Stimulated activated naive CD4-positive, alpha-beta T cell treated with Interleukin-2 at 50 U/mL for 16 hours (primary cell): Measurements from ENCODE around the gene HS3ST3B1.

Source experiments
- DNase-seq: peaks from one replicate; lab custom pipeline; 2025; lab: John Stamatoyannopoulos, UW

HS3ST3B1 gene

GRCh38 chr17:14321476-14321949 lies 20.6 kb downstream of the HS3ST3B1 start:
- no peak for DNase-seq

- DNase-seq = no peak
These were observed 21.3 kb downstream of the HS3ST3B1 start for GRCh38 chr17:14321980-14322776.

GRCh38 chr17:14323522-14323981 lies 22.7 kb downstream of the HS3ST3B1 start:
- no peak for DNase-seq

DNA sequence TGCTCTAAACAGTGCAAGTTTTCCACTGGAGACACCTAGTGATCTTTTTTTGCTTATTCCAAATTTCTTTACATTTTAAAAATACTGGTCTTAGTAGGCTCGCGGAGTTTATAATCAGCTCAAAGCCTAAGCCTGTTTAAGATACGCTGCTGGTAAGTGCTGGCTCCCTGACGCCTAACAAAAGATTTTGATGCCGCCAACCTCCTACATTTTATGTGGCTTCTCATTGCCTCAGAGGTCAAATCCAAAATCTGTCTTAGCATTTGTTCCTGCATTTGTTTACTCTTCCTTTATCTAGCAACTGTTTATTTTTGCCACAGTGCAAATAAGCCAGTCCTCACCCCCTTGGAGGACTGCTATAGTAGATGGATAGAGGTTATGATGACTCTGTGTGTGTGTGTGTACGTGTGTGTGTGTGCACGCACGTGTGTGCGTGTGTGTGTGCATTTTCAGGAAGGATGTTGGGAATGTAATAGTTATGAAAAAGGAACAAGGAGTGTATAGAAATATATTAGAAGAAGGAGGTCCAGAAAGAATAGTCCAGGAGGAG lies 24.8 kb downstream of the HS3ST3B1 start:
- DNase-seq = no peak

- no peak for DNase-seq
These were observed 29.1 kb downstream of the HS3ST3B1 start for GRCh38 chr17:14329900-14330491.

DNA sequence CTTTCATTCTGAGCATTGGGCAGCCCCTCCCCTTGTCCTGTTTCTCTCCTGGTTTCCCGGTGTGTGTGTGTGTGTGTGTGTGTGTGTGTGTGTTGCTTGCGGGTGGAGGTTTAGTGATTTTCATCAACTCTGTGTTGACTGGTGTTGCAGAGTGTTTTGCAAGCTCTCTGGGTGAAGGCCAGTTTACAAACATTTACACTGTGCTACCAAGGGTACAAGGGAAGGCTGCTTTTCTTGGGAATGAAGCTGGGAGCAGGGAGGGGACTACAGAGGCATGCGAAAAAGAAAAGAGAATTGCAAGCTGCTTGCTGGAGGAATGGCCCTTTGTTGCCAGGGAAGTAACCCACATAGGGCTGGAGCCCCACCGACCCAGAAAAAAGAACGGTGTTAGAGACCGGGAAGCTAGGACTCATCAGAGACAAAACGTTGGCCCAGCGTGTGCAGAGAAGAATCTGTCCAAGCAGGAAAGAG lies 29.6 kb downstream of the HS3ST3B1 start:
- no peak for DNase-seq

DNA sequence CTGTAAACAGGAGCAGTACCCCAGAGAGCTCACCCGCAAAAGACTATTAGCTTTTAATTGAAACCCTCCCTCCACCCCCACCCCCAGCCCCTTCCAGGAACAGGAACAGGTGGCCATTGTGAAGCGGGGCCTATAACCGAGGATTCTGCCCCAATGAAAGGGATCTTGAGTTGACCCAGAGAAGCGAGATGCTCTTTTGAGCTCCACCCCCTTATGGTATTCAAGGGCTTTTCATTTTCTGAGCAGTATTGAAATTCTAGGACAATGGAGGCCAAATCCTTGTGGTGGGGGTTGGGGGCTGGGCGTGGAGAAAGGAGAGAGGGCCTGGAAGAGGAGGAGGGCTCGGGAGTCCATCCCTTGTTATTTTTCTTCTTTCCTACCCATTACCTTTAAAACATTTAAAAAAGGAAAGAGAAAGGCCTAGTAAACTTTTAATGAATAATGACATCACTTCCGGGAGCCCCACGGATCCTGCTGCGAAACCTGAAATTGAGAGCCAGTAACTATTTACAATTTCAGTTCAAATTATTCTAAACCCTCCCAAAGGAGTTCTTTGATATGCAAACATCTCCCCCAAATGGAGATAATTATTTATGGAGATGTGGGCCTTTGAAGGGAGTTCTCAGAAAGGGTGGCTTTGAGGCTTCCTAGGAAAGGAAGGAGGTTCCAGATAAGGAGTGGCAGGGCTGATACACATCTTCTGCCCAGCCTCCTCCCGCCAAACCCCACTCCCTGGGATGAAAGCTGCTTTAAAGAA lies 30.5 kb downstream of the HS3ST3B1 start:
- DNase-seq = no peak

DNA sequence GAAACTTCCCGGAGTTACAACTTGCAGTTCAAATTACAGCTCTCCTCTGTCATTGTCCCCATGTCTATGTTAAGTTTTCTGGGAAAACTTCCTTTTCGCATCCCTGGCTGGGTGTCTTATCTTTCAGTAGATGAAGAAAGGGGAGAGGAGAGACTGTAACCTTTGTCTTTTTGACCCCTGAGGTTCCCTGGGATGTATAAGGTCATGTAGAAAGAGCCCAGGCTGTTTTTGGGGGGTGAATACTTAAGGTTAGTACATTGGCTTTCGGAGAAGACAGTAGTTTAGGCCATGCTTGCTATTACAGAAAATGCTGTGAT lies 31.1 kb downstream of the HS3ST3B1 start:
- DNase-seq = no peak

DNA sequence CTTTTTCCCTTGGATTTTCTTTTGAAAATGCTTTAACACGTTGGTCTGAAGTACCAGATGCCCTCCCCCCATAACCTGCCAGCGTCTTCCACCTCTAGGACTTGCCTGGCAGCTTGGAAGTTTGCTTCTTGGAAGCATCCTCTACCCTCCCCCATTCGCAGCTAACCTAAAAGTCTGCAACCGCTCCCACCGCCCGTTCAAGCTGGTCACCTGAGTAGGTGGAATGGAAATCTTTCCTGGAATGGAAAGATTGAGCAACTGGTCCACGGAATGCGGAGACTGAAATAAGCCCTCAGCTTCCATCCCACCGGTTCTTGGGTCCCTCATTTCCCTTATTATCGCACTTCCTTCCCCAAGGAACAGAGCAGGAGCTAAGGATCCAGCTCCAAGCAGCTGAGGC lies 31.4 kb downstream of the HS3ST3B1 start:
- no peak for DNase-seq

GRCh38 chr17:14333506-14333905 lies 32.6 kb downstream of the HS3ST3B1 start:
- DNase-seq = no peak

- no peak for DNase-seq
These were observed 33.5 kb downstream of the HS3ST3B1 start for GRCh38 chr17:14334276-14334840.

DNA sequence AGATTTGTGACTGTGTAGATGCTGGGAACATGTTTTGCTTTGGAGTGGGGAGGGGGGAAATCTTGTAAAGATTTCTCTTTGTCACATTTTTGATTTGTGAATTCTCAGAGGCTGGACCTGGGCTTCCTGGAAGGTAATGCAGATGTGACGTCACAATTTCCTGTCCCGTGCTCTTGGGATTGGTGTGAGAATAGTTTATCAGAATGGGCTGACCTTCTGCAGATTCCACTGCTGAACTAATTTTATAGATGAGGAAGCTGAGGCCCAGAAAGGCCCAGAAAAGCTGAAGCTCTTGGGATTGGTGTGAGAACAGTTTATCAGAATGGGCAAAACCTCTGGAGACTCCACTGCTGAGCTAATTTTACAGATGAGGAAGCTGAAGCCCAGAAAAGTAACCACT lies 34.0 kb downstream of the HS3ST3B1 start:
- no peak for DNase-seq

DNA sequence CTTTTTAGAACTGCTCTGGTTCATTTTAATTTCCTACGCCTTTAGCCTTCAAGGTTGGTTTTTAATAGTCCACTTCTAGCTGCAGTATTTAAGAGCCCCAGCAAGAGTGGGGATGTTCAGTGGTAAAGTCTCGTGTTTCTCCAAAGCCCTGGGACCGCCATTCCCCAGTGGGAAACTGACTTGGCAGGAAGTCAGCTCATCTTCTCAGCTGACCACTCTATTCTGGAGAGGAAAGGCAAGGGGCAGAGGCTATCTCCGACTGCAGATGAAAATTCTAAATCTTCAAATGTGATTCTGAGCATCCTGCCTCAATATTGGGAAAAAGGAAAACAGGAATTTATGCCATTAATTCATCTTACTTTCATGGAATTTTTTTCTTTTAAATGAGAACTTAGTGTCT lies 35.5 kb downstream of the HS3ST3B1 start:
- no peak for DNase-seq

DNA sequence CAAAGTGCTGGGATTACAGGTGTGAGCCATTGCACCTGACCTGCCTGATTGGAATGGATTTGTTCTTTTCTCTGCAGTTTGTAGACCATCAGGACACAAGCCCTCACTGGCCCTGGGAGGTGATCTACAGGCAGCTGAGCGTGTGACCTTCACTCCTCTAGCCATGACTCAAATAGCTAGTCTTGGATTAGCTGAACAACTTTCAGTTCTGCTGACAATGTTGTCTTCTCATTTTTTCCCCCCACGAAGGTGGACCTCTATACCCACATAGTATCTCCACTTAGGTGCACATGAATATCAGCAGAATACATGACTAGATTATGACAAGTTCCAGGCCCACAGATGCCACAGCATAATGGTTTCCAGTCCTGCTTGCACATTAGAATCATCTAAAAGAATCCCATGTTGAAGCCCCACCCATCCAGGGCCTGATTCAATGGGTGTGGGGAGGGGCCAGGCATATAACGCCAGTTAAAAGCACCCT lies 36.8 kb downstream of the HS3ST3B1 start:
- peak; percentile 60 for DNase-seq

- no peak for DNase-seq
These were observed 40.2 kb downstream of the HS3ST3B1 start for GRCh38 chr17:14340857-14341754.

GRCh38 chr17:14341866-14342265 lies 41.0 kb downstream of the HS3ST3B1 start:
- DNase-seq = no peak

DNA sequence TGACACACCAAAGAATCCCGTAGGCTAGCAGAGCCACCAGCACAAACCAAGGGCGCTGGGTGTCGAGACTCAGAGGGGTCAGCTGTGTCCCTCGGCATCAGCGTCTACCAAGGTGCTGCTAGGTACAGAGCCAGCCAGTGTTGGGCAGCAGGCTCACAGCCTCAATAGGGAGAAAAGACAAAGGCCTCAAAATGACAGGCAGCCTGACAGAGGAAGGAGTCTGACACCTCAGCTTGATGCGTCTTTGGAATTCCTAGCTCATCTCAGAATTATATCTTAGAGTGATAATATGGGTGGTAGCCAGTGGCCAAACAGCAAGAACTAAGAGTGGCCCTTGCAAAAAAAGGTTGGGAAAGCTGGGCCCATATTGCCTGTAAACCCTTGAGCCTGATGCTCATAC lies 45.9 kb downstream of the HS3ST3B1 start:
- no peak for DNase-seq

- no peak for DNase-seq
These were observed 50.6 kb downstream of the HS3ST3B1 start for GRCh38 chr17:14351493-14351892.

- DNase-seq = no peak
These were observed 51.3 kb downstream of the HS3ST3B1 start for GRCh38 chr17:14352136-14352535.

- no peak for DNase-seq
These were observed 53.1 kb downstream of the HS3ST3B1 start for GRCh38 chr17:14353861-14354474.

DNA sequence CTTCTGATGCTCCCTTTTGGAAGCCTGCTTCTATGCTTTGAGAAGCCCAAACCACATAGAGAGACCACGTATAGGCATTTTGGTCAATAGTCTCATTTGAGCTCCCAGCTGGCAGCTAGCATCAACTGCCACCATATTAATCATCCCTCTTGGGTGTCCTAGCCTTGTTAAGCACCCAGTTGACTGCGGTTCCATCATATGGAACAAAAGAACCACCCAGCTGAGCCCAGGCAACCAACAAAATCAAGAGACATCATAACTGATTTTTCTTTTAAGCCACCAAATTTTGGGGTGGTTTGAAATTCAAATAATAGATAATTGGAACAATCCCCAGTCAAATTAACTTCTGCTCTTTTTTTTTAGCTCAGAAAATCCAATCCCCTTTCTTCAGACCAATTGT lies 53.9 kb downstream of the HS3ST3B1 start:
- no peak for DNase-seq
